ENCODE measurements around the gene PPP1R1B.

The PPP1R1B gene

GRCh38 chr17:39651923-39652586 lies 25.3 kb downstream of the PPP1R1B start:
- DNase-seq (ENCODE audit: low spot score) (no peak), FAIRE-seq (no peak)

- DNase-seq (ENCODE audit: low spot score), result no peak
- FAIRE-seq, result no peak
These were observed 26.0 kb downstream of the PPP1R1B start for GRCh38 chr17:39652587-39653315.

GRCh38 chr17:39653316-39653661 lies 26.5 kb downstream of the PPP1R1B start:
- FAIRE-seq (no peak), DNase-seq (ENCODE audit: low spot score) (no peak)

GRCh38 chr17:39653662-39654331 lies 27.0 kb downstream of the PPP1R1B start:
- FAIRE-seq, result no peak
- DNase-seq (ENCODE audit: low spot score), result peak; percentile 21

- DNase-seq (ENCODE audit: low spot score) (no peak), FAIRE-seq (no peak)
These were observed 28.4 kb downstream of the PPP1R1B start for GRCh38 chr17:39655105-39655504.

- no peak for FAIRE-seq
- DNase-seq (ENCODE audit: low spot score), result no peak
These were observed 31.6 kb downstream of the PPP1R1B start for GRCh38 chr17:39658346-39658745.

GRCh38 chr17:39658760-39659159 lies 32.0 kb downstream of the PPP1R1B start:
- DNase-seq (ENCODE audit: low spot score), result no peak
- no peak for FAIRE-seq

- FAIRE-seq (no peak), DNase-seq (ENCODE audit: low spot score) (no peak)
These were observed 32.7 kb downstream of the PPP1R1B start for GRCh38 chr17:39659279-39660010.

GRCh38 chr17:39660011-39660360 lies 33.2 kb downstream of the PPP1R1B start:
- no peak for FAIRE-seq
- no peak for DNase-seq (ENCODE audit: low spot score)

- FAIRE-seq, result no peak
- no peak for DNase-seq (ENCODE audit: low spot score)
These were observed 33.9 kb downstream of the PPP1R1B start for GRCh38 chr17:39660397-39661385.

- FAIRE-seq (no peak), DNase-seq (ENCODE audit: low spot score) (no peak)
These were observed 35.2 kb downstream of the PPP1R1B start for GRCh38 chr17:39661744-39662541.

- DNase-seq (ENCODE audit: low spot score) (no peak), FAIRE-seq (no peak)
These were observed 36.0 kb downstream of the PPP1R1B start for GRCh38 chr17:39662551-39663339.

GRCh38 chr17:39663340-39663687 lies 36.6 kb downstream of the PPP1R1B start:
- FAIRE-seq, result no peak
- DNase-seq (ENCODE audit: low spot score), result no peak

- no peak for FAIRE-seq
These were observed 37.2 kb downstream of the PPP1R1B start for GRCh38 chr17:39663688-39664580.

GRCh38 chr17:39664581-39665561 lies 38.1 kb downstream of the PPP1R1B start, which contains the start of gene TCAP:
Gene TCAP, plus strand, starts transcription at chr17:39665349. Its CDS starts 11 bp downstream, at chr17:39665360.
- DNase-seq (ENCODE audit: low spot score) (no peak), FAIRE-seq (no peak)

More at GRCh38 chr17:39663688-39664580, 37.2 kb downstream of the PPP1R1B start:
- DNase-seq (ENCODE audit: low spot score), result no peak

- no peak for DNase-seq (ENCODE audit: low spot score)
- FAIRE-seq, result no peak
These were observed 39.0 kb downstream of the PPP1R1B start for GRCh38 chr17:39665642-39666224.

- DNase-seq (ENCODE audit: low spot score) (no peak), FAIRE-seq (no peak)
These were observed 39.5 kb downstream of the PPP1R1B start for GRCh38 chr17:39666231-39666600.
